Naive B cell (primary cell): Measurements from ENCODE around the gene NMBR. TPM values are rescaled to one million over a fixed set of nuclear protein-coding genes. Genes with fewer than 3 reads are reported as not detected.
"Not testable (repeated sequence)": the region's sequence is repeated elsewhere in the genome, so short reads cannot be mapped to it uniquely, and the experiment has no call there.

Experiments used
- ATAC-seq, 2 donors: fragments of 150-1000 bp; cut with Tn5 transposase; 2 replicates each; pipeline ENCODE4 v1.10.0; 2021; ENCODE audit warnings: low read depth in 2 of 2, mild to moderate bottlenecking in 2 of 2, moderate library complexity in 2 of 2
- DNase-seq: peaks from one replicate; pipeline ENCODE4 v3.0.0; 2022
- H3K27ac Mint-ChIP-seq, 6 donors: one replicate each; pipeline ENCODE4 v1.8.0; 2020 to 2022; ENCODE audit warnings: mild to moderate bottlenecking in 6 of 6, mixed read lengths in 6 of 6, moderate library complexity in 5 of 6, inconsistent platforms in 2 of 6
- H3K27me3 Mint-ChIP-seq, 3 donors: one replicate each; pipeline ENCODE4 v1.8.0; 2021 to 2022; ENCODE audit warnings: mixed read lengths in 3 of 3, mild to moderate bottlenecking in 1 of 3
- H3K36me3 Mint-ChIP-seq, 2 donors: one replicate each; pipeline ENCODE4 v1.8.0; 2020 to 2022; ENCODE audit warnings: mixed read lengths in 2 of 2, inconsistent platforms in 1 of 2, mild to moderate bottlenecking in 1 of 2
- H3K4me1 Mint-ChIP-seq, 3 donors: one replicate each; pipeline ENCODE4 v1.8.0; 2020 to 2022; ENCODE audit warnings: mixed read lengths in 3 of 3, inconsistent platforms in 1 of 3, mild to moderate bottlenecking in 1 of 3, moderate library complexity in 1 of 3
- H3K4me3 Mint-ChIP-seq, 8 donors: one replicate each; pipeline ENCODE4 v1.8.0; 2020 to 2022; ENCODE audit warnings: mild to moderate bottlenecking in 8 of 8, mixed read lengths in 8 of 8, moderate library complexity in 8 of 8, inconsistent platforms in 2 of 8
- H3K9me3 Mint-ChIP-seq, 7 donors: one replicate each; pipeline ENCODE4 v1.8.0; 2020 to 2022; ENCODE audit warnings: mixed read lengths in 7 of 7, mild to moderate bottlenecking in 5 of 7, inconsistent platforms in 2 of 7, moderate library complexity in 1 of 7
- polyA plus RNA-seq, 6 donors: library from polyadenylated mRNA; unstranded; fragments of 300-500 nt; fragmentation: Illumina TruSeq; gene quantifications; one replicate each; pipeline ENCODE4 v1.2.3, GENCODE V29; 2021; ENCODE audit warnings: low read depth in 6 of 6

The NMBR gene
- polyA plus RNA-seq, 6 donors from 2014 or later: not detected

DNA sequence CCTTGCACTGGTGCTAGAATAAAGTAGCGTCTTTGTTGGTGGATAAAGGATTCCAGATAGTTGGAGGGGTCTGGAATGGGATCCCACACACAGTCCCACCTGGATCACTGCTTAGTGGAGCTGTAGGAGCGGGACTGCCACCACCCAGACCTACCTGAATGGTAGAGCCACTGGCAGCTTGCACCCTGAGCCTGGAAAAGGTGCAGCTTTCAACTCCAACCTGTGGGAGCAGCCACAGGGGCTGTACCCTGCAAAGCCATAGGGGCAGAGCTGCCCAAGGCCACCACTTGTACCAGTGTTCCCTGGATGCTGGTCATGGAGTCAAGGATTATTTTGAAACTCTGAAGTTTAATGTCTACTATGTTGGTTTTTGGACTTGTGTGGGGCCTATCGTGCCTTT lies 27.1 kb upstream of the NMBR start:
- Mint-ChIP-seq H3K36me3 (peaks cover 58 to 66% of the 10 kb centered on the region in 2 donors), H3K27ac (peak overlapping the region in 2 of 6 donors; percentile 47 to 69), H3K4me1 (peaks cover 0 to 11% (median 9%) of the 10 kb centered on the region in 3 donors), H3K4me3 (no peak overlapping the region), H3K27me3 (no peaks in the 10 kb centered on the region), H3K9me3 (peaks cover 3 to 20% (median 16%) of the 10 kb centered on the region in 7 donors)
- no peak for DNase-seq
- ATAC-seq: no peak

DNA sequence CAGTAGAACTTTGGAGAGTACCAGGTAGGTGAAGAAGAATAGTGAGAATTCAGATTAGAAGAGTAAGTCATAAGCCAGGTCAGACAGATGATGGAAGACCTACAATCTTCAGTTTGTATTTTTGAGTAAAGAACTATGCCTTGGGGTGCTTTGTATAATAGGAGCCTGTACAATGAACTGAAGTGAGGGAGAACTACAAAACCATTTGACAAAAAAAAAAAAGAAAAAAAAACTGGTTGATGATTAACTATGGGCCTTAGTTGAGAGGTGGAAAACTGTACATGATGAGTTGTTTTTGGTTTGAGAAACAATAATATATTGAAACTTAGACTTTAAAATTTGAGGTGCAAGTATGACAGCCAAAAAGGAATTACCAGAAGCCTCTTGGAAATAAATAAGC lies 25.8 kb upstream of the NMBR start:
- no peak for ATAC-seq
- H3K9me3 Mint-ChIP-seq: peaks cover 3 to 15% (median 10%) of the 10 kb centered on the region in 7 donors
- peaks cover 0 to 11% (median 9%) of the 10 kb centered on the region in 3 donors for H3K4me1 Mint-ChIP-seq
- no peak overlapping the region for H3K4me3 Mint-ChIP-seq
- H3K27ac Mint-ChIP-seq: peak overlapping the region in 2 of 6 donors; percentile 42 to 56
- peaks cover 49 to 62% of the 10 kb centered on the region in 2 donors for H3K36me3 Mint-ChIP-seq
- H3K27me3 Mint-ChIP-seq: no peaks in the 10 kb centered on the region
- DNase-seq: no peak

GRCh38 chr6:142171351-142171750 lies 24.4 kb upstream of the NMBR start:
- DNase-seq: no peak
- Mint-ChIP-seq H3K9me3 (peaks cover 0 to 3% (median 0%) of the 10 kb centered on the region in 7 donors), H3K4me1 (peaks cover 1 to 11% (median 9%) of the 10 kb centered on the region in 3 donors), H3K27ac (no peak overlapping the region), H3K27me3 (no peaks in the 10 kb centered on the region), H3K4me3 (no peak overlapping the region), H3K36me3 (peaks cover 36 to 58% of the 10 kb centered on the region in 2 donors)
- ATAC-seq: no peak

GRCh38 chr6:142167486-142167885 lies 20.6 kb upstream of the NMBR start:
- ATAC-seq: no peak
- H3K4me3 Mint-ChIP-seq: no peak overlapping the region
- H3K27ac Mint-ChIP-seq: no peak overlapping the region
- H3K9me3 Mint-ChIP-seq: no peaks in the 10 kb centered on the region
- H3K36me3 Mint-ChIP-seq: peaks cover 3 to 24% of the 10 kb centered on the region in 2 donors
- DNase-seq: no peak
- H3K27me3 Mint-ChIP-seq: no peaks in the 10 kb centered on the region
- peaks cover 4 to 12% (median 8%) of the 10 kb centered on the region in 3 donors for H3K4me1 Mint-ChIP-seq

DNA sequence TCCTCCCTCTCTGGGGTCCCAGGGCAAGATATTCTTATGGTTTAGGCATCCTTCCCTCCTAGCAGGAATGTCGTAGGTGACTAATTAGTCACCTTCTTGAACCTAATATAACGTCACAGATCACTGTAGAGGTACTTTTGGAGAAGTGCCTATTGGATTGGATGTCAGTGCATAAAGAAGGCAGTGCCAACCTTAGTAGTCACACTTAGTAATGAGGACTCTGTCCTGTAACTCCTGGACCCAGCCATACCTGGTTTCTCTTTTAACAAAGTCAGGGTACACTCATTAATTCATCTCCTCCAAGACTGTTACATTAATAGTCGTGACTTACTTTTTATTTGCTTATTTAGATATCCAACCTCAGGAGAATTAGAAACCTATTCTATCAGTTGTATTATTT lies 20.1 kb upstream of the NMBR start:
- peak overlapping the region in 1 of 6 donors; percentile 21 for H3K27ac Mint-ChIP-seq
- DNase-seq (no peak), ATAC-seq (no peak)
- peaks cover 0 to 20% of the 10 kb centered on the region in 2 donors for H3K36me3 Mint-ChIP-seq
- no peaks in the 10 kb centered on the region for H3K9me3 Mint-ChIP-seq
- H3K27me3 Mint-ChIP-seq: no peaks in the 10 kb centered on the region
- no peak overlapping the region for H3K4me3 Mint-ChIP-seq
- peaks cover 8 to 15% (median 11%) of the 10 kb centered on the region in 3 donors for H3K4me1 Mint-ChIP-seq

DNA sequence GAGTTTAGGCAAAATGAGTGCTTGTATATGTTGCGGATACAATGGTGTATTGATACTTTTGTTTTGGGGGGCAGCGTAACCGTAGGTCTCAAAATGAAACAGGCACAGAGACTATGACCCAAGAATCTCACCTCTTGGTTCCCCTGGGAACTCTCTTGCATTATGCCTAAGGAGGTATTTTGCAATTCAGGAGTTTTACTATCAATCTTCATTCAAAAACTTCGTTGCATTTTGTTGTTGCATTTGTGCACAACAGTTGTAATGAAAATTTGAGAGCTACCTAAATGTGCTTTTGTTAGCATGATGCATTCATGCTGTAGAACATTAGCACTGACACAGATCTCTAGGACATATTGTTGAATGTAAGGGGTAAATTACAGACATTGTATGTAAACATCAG lies 18.3 kb upstream of the NMBR start:
- H3K27ac Mint-ChIP-seq: no peak overlapping the region
- ATAC-seq (no peak), DNase-seq (no peak)
- H3K27me3 Mint-ChIP-seq: no peaks in the 10 kb centered on the region
- no peak overlapping the region for H3K4me3 Mint-ChIP-seq
- H3K36me3 Mint-ChIP-seq: peaks cover 0 to 15% of the 10 kb centered on the region in 2 donors
- no peaks in the 10 kb centered on the region for H3K9me3 Mint-ChIP-seq
- peaks cover 14 to 21% (median 16%) of the 10 kb centered on the region in 3 donors for H3K4me1 Mint-ChIP-seq

DNA sequence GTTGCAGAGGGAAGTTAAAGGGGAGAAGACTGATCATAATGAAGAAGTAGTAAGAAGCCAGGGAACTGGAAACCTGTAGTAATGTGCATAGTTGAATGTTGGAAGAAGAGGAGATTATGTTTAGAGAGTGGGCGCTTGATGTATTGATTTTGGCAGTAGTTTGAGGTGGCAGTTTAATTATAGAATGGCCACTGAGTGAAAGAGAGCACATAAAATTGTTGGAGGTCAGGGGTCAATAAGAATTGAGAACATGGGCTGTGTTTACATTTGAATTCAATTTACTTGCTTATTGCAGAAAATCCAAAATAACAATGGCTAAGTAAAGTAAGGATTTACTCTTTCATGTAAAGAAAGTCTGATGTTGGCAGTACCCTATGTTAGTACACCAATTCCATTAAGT lies 15.9 kb upstream of the NMBR start:
- peaks cover 18 to 33% (median 25%) of the 10 kb centered on the region in 3 donors for H3K4me1 Mint-ChIP-seq
- ATAC-seq: no peak
- no peaks in the 10 kb centered on the region for H3K27me3 Mint-ChIP-seq
- DNase-seq: no peak
- H3K36me3 Mint-ChIP-seq: peaks cover 0 to 9% of the 10 kb centered on the region in 2 donors
- H3K27ac Mint-ChIP-seq: peak overlapping the region in 2 of 6 donors; percentile 24 to 25
- H3K4me3 Mint-ChIP-seq: no peak overlapping the region
- no peaks in the 10 kb centered on the region for H3K9me3 Mint-ChIP-seq

DNA sequence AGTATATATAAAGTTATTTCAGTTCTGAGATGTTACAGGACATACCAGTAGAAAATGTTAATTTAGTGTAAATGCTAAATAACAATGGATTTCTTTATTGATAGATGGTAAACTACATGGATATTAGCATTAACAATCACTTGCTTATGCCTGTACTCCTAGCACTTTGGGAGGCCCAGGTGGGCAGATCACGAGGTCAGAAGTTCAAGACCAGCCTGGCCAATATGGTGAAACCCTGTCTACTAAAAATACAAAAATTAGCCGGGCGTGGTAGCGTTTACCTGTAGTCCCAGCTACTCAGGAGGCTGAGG lies 9.8 kb upstream of the NMBR start:
- H3K36me3 Mint-ChIP-seq, H3K27me3 Mint-ChIP-seq, ATAC-seq, H3K9me3 Mint-ChIP-seq, DNase-seq, H3K4me3 Mint-ChIP-seq: not testable (repeated sequence)
- H3K27ac Mint-ChIP-seq: peak overlapping the region in 1 of 6 donors; percentile 72
- peaks cover 22 to 41% (median 40%) of the 10 kb centered on the region in 3 donors for H3K4me1 Mint-ChIP-seq

- H3K27me3 Mint-ChIP-seq: no peaks in the 10 kb centered on the region
- no peaks in the 10 kb centered on the region for H3K9me3 Mint-ChIP-seq
- H3K4me1 Mint-ChIP-seq: peaks cover 22 to 44% (median 41%) of the 10 kb centered on the region in 3 donors
- DNase-seq (no peak), ATAC-seq (peak in 1 of 2 donors; percentile 55)
- peak overlapping the region in 4 of 6 donors; percentile 3 to 72 (median 57) for H3K27ac Mint-ChIP-seq
- no peak overlapping the region for H3K4me3 Mint-ChIP-seq
- peaks cover 1 to 9% of the 10 kb centered on the region in 2 donors for H3K36me3 Mint-ChIP-seq
These were observed 9.2 kb upstream of the NMBR start for GRCh38 chr6:142155895-142156757.

- H3K27ac Mint-ChIP-seq: no peak overlapping the region
- H3K27me3 Mint-ChIP-seq: no peaks in the 10 kb centered on the region
- peaks cover 12 to 18% of the 10 kb centered on the region in 2 donors for H3K36me3 Mint-ChIP-seq
- peaks cover 27 to 47% (median 45%) of the 10 kb centered on the region in 3 donors for H3K4me1 Mint-ChIP-seq
- H3K4me3 Mint-ChIP-seq: no peak overlapping the region
- ATAC-seq: no peak
- no peak for DNase-seq
- H3K9me3 Mint-ChIP-seq: no peaks in the 10 kb centered on the region
These were observed 8.2 kb upstream of the NMBR start for GRCh38 chr6:142155091-142155490.

GRCh38 chr6:142154336-142154735 lies 7.4 kb upstream of the NMBR start:
- no peak for DNase-seq
- Mint-ChIP-seq H3K27me3 (no peaks in the 10 kb centered on the region), H3K27ac (no peak overlapping the region), H3K36me3 (peaks cover 14 to 18% of the 10 kb centered on the region in 2 donors), H3K4me1 (peaks cover 29 to 48% (median 46%) of the 10 kb centered on the region in 3 donors), H3K9me3 (no peaks in the 10 kb centered on the region), H3K4me3 (no peak overlapping the region)
- no peak for ATAC-seq

DNA sequence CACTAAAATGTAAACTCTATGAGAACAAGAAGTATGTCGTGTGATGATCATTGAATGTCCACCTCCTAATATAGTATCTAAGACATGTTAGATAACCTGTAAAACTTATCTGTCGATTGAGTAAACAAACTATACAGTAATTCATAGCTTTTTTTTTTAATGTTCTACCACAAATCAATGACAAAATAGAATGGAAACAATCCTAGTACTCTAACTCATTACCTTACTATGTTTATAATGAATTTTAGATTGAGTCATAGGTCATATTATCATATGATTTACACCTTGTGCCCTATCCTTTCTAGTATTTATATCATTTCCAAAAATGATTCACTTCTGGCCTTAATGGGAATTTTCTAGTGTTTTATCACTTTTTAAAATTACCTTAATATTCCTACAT lies 6.3 kb upstream of the NMBR start:
- Mint-ChIP-seq H3K36me3 (peaks cover 14 to 18% of the 10 kb centered on the region in 2 donors), H3K9me3 (no peaks in the 10 kb centered on the region), H3K27ac (peak overlapping the region in 1 of 6 donors; percentile 24), H3K4me1 (peaks cover 30 to 59% (median 51%) of the 10 kb centered on the region in 3 donors), H3K27me3 (no peaks in the 10 kb centered on the region), H3K4me3 (no peak overlapping the region)
- no peak for DNase-seq
- no peak for ATAC-seq

DNA sequence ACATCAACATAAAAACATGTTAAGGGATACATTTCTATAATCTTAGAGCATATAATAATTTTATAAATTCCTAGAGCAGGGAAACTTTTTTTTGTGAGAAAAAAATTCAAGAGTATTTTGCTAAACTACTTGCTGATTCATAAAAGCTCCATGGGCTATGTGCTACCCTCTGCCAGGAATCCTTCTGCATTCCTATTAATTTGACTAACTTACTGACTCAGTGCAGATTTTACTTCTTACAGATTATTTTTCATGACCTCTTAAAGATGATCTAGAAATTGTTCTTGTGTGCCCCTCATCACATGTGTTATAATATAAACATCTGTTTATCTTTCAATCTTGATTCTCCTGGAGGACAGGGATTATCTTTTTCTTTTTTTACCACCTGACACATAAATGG lies 5.8 kb upstream of the NMBR start:
- H3K4me3 Mint-ChIP-seq: no peak overlapping the region
- ATAC-seq: no peak

DNA sequence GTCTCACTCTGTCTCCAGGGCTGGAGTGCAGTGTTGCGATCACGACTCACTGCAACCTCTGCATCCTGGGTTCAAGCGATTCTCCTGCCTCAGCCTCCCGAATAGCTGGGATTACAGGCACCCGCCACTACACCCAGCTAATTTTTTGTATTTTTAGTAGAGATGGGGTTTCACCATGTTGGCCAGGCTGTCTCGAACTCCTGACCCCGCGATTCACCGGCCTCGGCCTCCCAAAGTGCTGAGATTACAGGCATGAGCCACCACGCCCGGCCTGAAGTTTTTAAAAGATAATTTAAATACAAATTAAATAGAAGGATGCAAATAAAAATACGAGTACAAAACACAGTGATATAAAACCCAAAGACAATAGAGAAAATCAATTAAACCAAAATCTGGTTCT lies 5.4 kb downstream of the NMBR start:
- not testable (repeated sequence) for ATAC-seq, H3K27ac Mint-ChIP-seq, H3K9me3 Mint-ChIP-seq, H3K4me3 Mint-ChIP-seq, DNase-seq, H3K36me3 Mint-ChIP-seq
- H3K4me1 Mint-ChIP-seq: peaks cover 6 to 12% (median 7%) of the 10 kb centered on the region in 3 donors
- peaks cover 10 to 13% (median 12%) of the 10 kb centered on the region in 3 donors for H3K27me3 Mint-ChIP-seq

More for the DNA sequence above, 5.8 kb upstream of the NMBR start:
- no peak overlapping the region for H3K27ac Mint-ChIP-seq
- peaks cover 35 to 64% (median 54%) of the 10 kb centered on the region in 3 donors for H3K4me1 Mint-ChIP-seq
- no peak for DNase-seq
- H3K27me3 Mint-ChIP-seq: no peaks in the 10 kb centered on the region
- peaks cover 14 to 18% of the 10 kb centered on the region in 2 donors for H3K36me3 Mint-ChIP-seq
- H3K9me3 Mint-ChIP-seq: no peaks in the 10 kb centered on the region
